ENCODE results near the gene CHORDC1.

GRCh38 chr11:90252053-90252452 is 29.2 kb upstream of the CHORDC1 start:
- TF ChIP-seq, protein P1, sequence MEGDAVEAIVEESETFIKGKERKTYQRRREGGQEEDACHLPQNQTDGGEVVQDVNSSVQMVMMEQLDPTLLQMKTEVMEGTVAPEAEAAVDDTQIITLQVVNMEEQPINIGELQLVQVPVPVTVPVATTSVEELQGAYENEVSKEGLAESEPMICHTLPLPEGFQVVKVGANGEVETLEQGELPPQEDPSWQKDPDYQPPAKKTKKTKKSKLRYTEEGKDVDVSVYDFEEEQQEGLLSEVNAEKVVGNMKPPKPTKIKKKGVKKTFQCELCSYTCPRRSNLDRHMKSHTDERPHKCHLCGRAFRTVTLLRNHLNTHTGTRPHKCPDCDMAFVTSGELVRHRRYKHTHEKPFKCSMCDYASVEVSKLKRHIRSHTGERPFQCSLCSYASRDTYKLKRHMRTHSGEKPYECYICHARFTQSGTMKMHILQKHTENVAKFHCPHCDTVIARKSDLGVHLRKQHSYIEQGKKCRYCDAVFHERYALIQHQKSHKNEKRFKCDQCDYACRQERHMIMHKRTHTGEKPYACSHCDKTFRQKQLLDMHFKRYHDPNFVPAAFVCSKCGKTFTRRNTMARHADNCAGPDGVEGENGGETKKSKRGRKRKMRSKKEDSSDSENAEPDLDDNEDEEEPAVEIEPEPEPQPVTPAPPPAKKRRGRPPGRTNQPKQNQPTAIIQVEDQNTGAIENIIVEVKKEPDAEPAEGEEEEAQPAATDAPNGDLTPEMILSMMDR (conservative IDR thresholded peaks at IDR 0.05), result no peak
- no peak for TF ChIP-seq ZFX (IDR thresholded peaks at IDR 0.05)

Measured in C4-2B (cell line).